Measurements from ENCODE around the gene B4GALT5.

B4GALT5 gene

GRCh38 chr20:49595811-49596561 lies 117.7 kb downstream of the B4GALT5 start:
- H3K27ac ChIP-seq = no peak overlapping the region
- no peaks in the 10 kb centered on the region for H3K79me2 ChIP-seq (ENCODE audit: insufficient read depth, low read depth)
- H3K4me3 ChIP-seq (IDR thresholded peaks at IDR 0.05; ENCODE audit: insufficient read depth, low read depth, low read length) = no peak overlapping the region
- H4K20me1 ChIP-seq (ENCODE audit: insufficient read depth) = no peaks in the 10 kb centered on the region
- no peaks in the 10 kb centered on the region for H3K36me3 ChIP-seq (ENCODE audit: insufficient read depth)
- H2AFZ ChIP-seq (ENCODE audit: low read depth) = no peak overlapping the region
- H3K9ac ChIP-seq = no peak overlapping the region
- H3K4me1 ChIP-seq (ENCODE audit: low read depth, poor library complexity, severe bottlenecking) = peaks cover 12% of the 10 kb centered on the region
- H3K27me3 ChIP-seq (ENCODE audit: insufficient read depth, low read depth) = peaks cover 6% of the 10 kb centered on the region; the same call in 1 of the 2 replicates
- TF ChIP-seq CTCF (conservative IDR thresholded peaks at IDR 0.05; ENCODE audit: low read depth, low read length) = no peak
- no peak overlapping the region for H3K4me2 ChIP-seq

GRCh38 chr20:49595346-49595745 lies 118.3 kb downstream of the B4GALT5 start:
- Histone ChIP-seq H3K4me1 (ENCODE audit: low read depth, poor library complexity, severe bottlenecking) (peaks cover 13% of the 10 kb centered on the region), H2AFZ (ENCODE audit: low read depth) (no peak overlapping the region), H3K27me3 (ENCODE audit: insufficient read depth, low read depth) (peaks cover 6% of the 10 kb centered on the region; the same call in 1 of the 2 replicates), H3K4me3 (IDR thresholded peaks at IDR 0.05; ENCODE audit: insufficient read depth, low read depth, low read length) (no peak overlapping the region), H3K27ac (no peak overlapping the region), H3K36me3 (ENCODE audit: insufficient read depth) (no peaks in the 10 kb centered on the region), H4K20me1 (ENCODE audit: insufficient read depth) (no peaks in the 10 kb centered on the region), H3K4me2 (no peak overlapping the region), H3K79me2 (ENCODE audit: insufficient read depth, low read depth) (no peaks in the 10 kb centered on the region), H3K9ac (no peak overlapping the region)
- no peak for TF ChIP-seq CTCF (conservative IDR thresholded peaks at IDR 0.05; ENCODE audit: low read depth, low read length)

GRCh38 chr20:49594931-49595315 lies 118.8 kb downstream of the B4GALT5 start:
- Histone ChIP-seq H4K20me1 (ENCODE audit: insufficient read depth) (no peaks in the 10 kb centered on the region), H3K4me3 (IDR thresholded peaks at IDR 0.05; ENCODE audit: insufficient read depth, low read depth, low read length) (no peak overlapping the region), H3K27ac (no peak overlapping the region), H2AFZ (ENCODE audit: low read depth) (no peak overlapping the region), H3K79me2 (ENCODE audit: insufficient read depth, low read depth) (no peaks in the 10 kb centered on the region), H3K4me2 (no peak overlapping the region), H3K27me3 (ENCODE audit: insufficient read depth, low read depth) (peaks cover 6% of the 10 kb centered on the region; the same call in 1 of the 2 replicates), H3K4me1 (ENCODE audit: low read depth, poor library complexity, severe bottlenecking) (peaks cover 13% of the 10 kb centered on the region), H3K9ac (no peak overlapping the region), H3K36me3 (ENCODE audit: insufficient read depth) (no peaks in the 10 kb centered on the region)
- TF ChIP-seq CTCF (conservative IDR thresholded peaks at IDR 0.05; ENCODE audit: low read depth, low read length) = no peak

GRCh38 chr20:49594143-49594930 lies 119.3 kb downstream of the B4GALT5 start:
- Histone ChIP-seq H3K4me1 (ENCODE audit: low read depth, poor library complexity, severe bottlenecking) (peaks cover 13% of the 10 kb centered on the region), H3K27ac (no peak overlapping the region), H3K36me3 (ENCODE audit: insufficient read depth) (no peaks in the 10 kb centered on the region), H3K4me3 (IDR thresholded peaks at IDR 0.05; ENCODE audit: insufficient read depth, low read depth, low read length) (no peak overlapping the region), H3K79me2 (ENCODE audit: insufficient read depth, low read depth) (no peaks in the 10 kb centered on the region), H3K9ac (no peak overlapping the region), H2AFZ (ENCODE audit: low read depth) (no peak overlapping the region), H4K20me1 (ENCODE audit: insufficient read depth) (no peaks in the 10 kb centered on the region), H3K4me2 (no peak overlapping the region), H3K27me3 (ENCODE audit: insufficient read depth, low read depth) (peaks cover 6% of the 10 kb centered on the region; the same call in 1 of the 2 replicates)
- no peak for TF ChIP-seq CTCF (conservative IDR thresholded peaks at IDR 0.05; ENCODE audit: low read depth, low read length)

All from KMS-11 (cell line).